Measurements from ENCODE around the gene ZNF536. TPM values are rescaled to one million over a fixed set of nuclear protein-coding genes. Genes with fewer than 3 reads are reported as not detected.

The ZNF536 gene
- total RNA-seq, 1 donor from 2014 or later = not detected

GRCh38 chr19:30367421-30367820 is 4.8 kb upstream of the ZNF536 start:
- Histone ChIP-seq H3K27me3 (ENCODE audit: control insufficient read depth, insufficient read depth, low read length) (no peaks in the 10 kb centered on the region), H3K4me3 (ENCODE audit: low read depth, low read length) (no peak overlapping the region), H3K36me3 (ENCODE audit: control insufficient read depth, insufficient read depth, low read length) (no peaks in the 10 kb centered on the region)
- DNase-seq (ENCODE audit: low read depth) (no peak), FAIRE-seq (no peak)
- TF ChIP-seq, protein P1, sequence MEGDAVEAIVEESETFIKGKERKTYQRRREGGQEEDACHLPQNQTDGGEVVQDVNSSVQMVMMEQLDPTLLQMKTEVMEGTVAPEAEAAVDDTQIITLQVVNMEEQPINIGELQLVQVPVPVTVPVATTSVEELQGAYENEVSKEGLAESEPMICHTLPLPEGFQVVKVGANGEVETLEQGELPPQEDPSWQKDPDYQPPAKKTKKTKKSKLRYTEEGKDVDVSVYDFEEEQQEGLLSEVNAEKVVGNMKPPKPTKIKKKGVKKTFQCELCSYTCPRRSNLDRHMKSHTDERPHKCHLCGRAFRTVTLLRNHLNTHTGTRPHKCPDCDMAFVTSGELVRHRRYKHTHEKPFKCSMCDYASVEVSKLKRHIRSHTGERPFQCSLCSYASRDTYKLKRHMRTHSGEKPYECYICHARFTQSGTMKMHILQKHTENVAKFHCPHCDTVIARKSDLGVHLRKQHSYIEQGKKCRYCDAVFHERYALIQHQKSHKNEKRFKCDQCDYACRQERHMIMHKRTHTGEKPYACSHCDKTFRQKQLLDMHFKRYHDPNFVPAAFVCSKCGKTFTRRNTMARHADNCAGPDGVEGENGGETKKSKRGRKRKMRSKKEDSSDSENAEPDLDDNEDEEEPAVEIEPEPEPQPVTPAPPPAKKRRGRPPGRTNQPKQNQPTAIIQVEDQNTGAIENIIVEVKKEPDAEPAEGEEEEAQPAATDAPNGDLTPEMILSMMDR (IDR thresholded peaks at IDR 0.05; ENCODE audit: insufficient read depth, low read length, severe bottlenecking) = no peak

GRCh38 chr19:30369833-30370232 is 2.4 kb upstream of the ZNF536 start:
- FAIRE-seq (no peak), DNase-seq (ENCODE audit: low read depth) (no peak)
- no peak overlapping the region for H3K4me3 ChIP-seq (ENCODE audit: low read depth, low read length)
- no peaks in the 10 kb centered on the region for H3K36me3 ChIP-seq (ENCODE audit: control insufficient read depth, insufficient read depth, low read length)
- H3K27me3 ChIP-seq (ENCODE audit: control insufficient read depth, insufficient read depth, low read length) = no peaks in the 10 kb centered on the region
- TF ChIP-seq, protein P1 (IDR thresholded peaks at IDR 0.05; ENCODE audit: insufficient read depth, low read length, severe bottlenecking) = no peak

- DNase-seq (ENCODE audit: low read depth) = no peak
- FAIRE-seq = no peak
- H3K36me3 ChIP-seq (ENCODE audit: control insufficient read depth, insufficient read depth, low read length) = no peaks in the 10 kb centered on the region
- no peak overlapping the region for H3K4me3 ChIP-seq (ENCODE audit: low read depth, low read length)
- no peaks in the 10 kb centered on the region for H3K27me3 ChIP-seq (ENCODE audit: control insufficient read depth, insufficient read depth, low read length)
- TF ChIP-seq, protein P1 (IDR thresholded peaks at IDR 0.05; ENCODE audit: insufficient read depth, low read length, severe bottlenecking) = no peak
Measured at GRCh38 chr19:30371161-30371836, 885 bp upstream of the ZNF536 start.

DNA sequence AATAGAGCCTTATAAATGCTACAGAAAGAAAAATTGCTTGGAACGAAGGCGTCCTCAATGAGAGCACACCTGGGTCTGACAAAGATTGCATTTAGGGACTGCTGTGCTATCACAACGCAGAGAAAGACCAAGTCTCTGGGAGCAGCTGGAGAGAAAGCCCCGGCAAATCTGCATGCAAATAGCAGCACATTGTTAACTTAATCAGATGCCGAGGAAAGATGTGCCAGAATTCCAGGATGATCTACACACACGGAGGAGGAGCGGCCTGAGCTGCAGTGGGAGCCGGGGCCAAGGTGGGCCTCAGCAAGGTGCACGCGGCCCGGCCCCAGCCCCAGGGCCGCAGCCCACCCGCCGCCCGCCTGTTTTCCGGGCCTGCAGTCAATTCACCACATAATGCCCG is 1.4 kb downstream of the ZNF536 start:
- DNase-seq (ENCODE audit: low read depth) = no peak
- no peaks in the 10 kb centered on the region for H3K36me3 ChIP-seq (ENCODE audit: control insufficient read depth, insufficient read depth, low read length)
- H3K27me3 ChIP-seq (ENCODE audit: control insufficient read depth, insufficient read depth, low read length) = no peaks in the 10 kb centered on the region
- no peak overlapping the region for H3K4me3 ChIP-seq (ENCODE audit: low read depth, low read length)
- TF ChIP-seq, protein P1 (IDR thresholded peaks at IDR 0.05; ENCODE audit: insufficient read depth, low read length, severe bottlenecking) = no peak
- no peak for FAIRE-seq

DNA sequence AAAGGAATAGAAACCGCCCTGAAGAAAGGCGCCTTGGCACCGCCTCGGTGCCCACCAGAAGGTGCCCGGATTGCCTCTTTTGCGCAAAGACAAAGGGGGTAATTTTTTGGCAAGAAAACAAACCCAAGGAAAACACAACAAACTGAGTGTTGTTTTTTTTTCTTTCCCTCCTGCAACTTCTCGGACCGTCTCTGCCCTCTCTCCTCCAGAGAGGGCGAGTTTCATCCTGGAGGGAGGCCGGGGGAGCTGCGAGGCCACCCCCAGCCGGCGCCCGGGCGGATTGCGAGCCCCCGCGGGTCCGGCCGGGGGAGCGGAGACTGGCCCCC is 2.3 kb downstream of the ZNF536 start:
- H3K27me3 ChIP-seq (ENCODE audit: control insufficient read depth, insufficient read depth, low read length) = no peaks in the 10 kb centered on the region
- H3K4me3 ChIP-seq (ENCODE audit: low read depth, low read length) = no peak overlapping the region
- TF ChIP-seq, protein P1 (IDR thresholded peaks at IDR 0.05; ENCODE audit: insufficient read depth, low read length, severe bottlenecking) = no peak

More for the DNA sequence above, 2.3 kb downstream of the ZNF536 start:
- H3K36me3 ChIP-seq (ENCODE audit: control insufficient read depth, insufficient read depth, low read length) = no peaks in the 10 kb centered on the region
- no peak for FAIRE-seq
- DNase-seq (ENCODE audit: low read depth) = no peak

Data from bronchial epithelial cell (primary cell).